ENCODE data around the gene ITM2A. TPM values are rescaled to one million over a fixed set of nuclear protein-coding genes. Genes with fewer than 3 reads are reported as not detected.
A peak's percentile ranks its signal among the peaks of the same experiment; 100 is the strongest.

Gene ITM2A
- total RNA-seq (3.9 and 5.6 TPM in 2 replicates), polyA plus RNA-seq (10.2 and 10.4 TPM in 2 replicates), polyA minus RNA-seq (10.4 and 22.6 TPM in 2 replicates), Bru-seq, nascent RNA (percentile 28 among the genes with signal in this experiment), BruChase-seq, experiment 1, labeled RNA remaining after a 6-hour chase (percentile 37 among the genes with signal in this experiment), BruChase-seq, experiment 2, labeled RNA remaining after a 2-hour chase (percentile 29 among the genes with signal in this experiment)
- polyA plus RNA-seq (2011; cell fraction: cytosol; rRNA removed) = 6.8 and 8.6 TPM in 2 replicates
- 4.6 and 5.3 TPM in 2 replicates for polyA plus RNA-seq (2011; cell fraction: nucleus; rRNA removed)
- 25.4 and 27.7 TPM in 2 replicates for polyA plus RNA-seq (2012)
- not detected for polyA minus RNA-seq (2011; cell fraction: cytosol; rRNA and poly(A)+ RNA removed)
- polyA minus RNA-seq (2011; cell fraction: nucleus; rRNA and poly(A)+ RNA removed) = 0.91 and 2.0 TPM in 2 replicates
- long read RNA-seq, transcript ITM2A-201 (6 exons, 1,641 nt) = major isoform, 13 of 22 reads
- long read RNA-seq, partial matches to known transcripts = 1 of 22 reads
- long read RNA-seq, other reads (novel, unspliced or antisense) = 5 of 22 reads

DNA sequence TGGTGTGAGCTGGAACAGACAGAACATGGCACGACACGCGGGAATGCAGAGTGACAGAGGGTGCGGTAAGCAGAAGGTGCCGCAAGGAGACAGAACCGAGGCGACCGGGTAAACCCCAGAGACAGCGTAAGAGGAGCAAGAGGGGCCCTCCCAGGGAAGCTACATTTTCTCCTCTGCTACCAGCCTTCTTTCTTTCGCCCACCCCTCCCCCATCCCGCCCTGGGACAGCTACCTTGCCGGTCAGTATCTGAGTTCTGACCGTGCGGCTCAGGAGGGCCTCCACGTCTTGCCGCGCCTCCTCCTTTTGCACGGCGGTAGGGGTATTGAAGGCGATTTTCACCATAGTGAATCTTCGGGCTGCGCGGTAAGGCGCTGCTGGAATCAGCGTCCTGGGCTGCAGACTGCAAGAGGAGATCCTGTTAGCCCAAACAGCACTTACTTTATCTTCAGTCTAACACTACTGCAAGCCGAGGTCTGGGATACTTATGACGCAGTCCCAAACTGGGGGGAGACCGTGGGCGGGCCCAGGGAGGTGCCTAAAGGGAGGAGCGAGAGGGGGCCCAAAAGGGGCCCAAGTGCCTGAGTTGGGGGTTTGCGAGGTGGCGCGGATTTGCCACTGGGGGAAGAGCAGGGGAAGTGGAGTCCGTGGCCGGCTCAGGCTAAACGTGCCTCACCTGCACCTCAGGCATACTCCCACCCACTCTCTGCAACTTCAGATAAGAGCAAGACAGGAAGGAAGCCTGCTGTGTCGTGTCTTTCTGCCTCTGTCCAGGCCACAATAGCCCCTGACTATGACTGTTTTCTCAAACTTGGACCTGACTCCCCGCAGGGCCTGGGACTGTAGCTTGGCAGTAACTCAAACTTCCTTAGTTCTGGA is at the start of gene ITM2A:
TSS of gene ITM2A (minus strand) at position 462 of the 877 bp plus-strand sequence. CDS start at position 343, 119 bp downstream.
- no peaks in the 10 kb centered on the region for H3K27me3 ChIP-seq (ENCODE audit: control insufficient read depth in 2 of 2, insufficient read depth in 2 of 2, low read length in 2 of 2)
- peak within 1 kb of the TSS; percentile 24 for H3K4me2 ChIP-seq (ENCODE audit: insufficient read depth, low read length)
- TF ChIP-seq MYC (IDR thresholded peaks at IDR 0.05; ENCODE audit: low read depth, low read length) (no peak), GATA2 (IDR thresholded peaks at IDR 0.05; ENCODE audit: insufficient read depth, insufficient read length, low read depth, low read length) (peak; percentile 15)
- H4K20me1 ChIP-seq (replicated peaks; ENCODE audit: control insufficient read depth, extremely low read depth, insufficient read depth, low read length) = no peaks in the 10 kb centered on the region
- POLR2A ChIA-PET = no interaction called here
- H3K9ac ChIP-seq (replicated peaks; ENCODE audit: extremely low read depth, insufficient read depth, low read length) = no peak within 1 kb of the TSS
- H3K79me2 ChIP-seq (ENCODE audit: control insufficient read depth, insufficient read depth, low read length) = no peaks in the 10 kb centered on the region
- intact Hi-C loops (cut with micrococcal nuclease) (loop anchor here (1.0 to 5.0 kb wide), 2 partner anchors 30 to 45 kb away; no protein-coding TSS in a partner anchor), dilution Hi-C loops (cut with MboI; ENCODE audit: extremely low pct_ligation_motif_present, low sequenced_read_pairs) (no loop called here)
- H3K9me3 ChIP-seq (replicated peaks; ENCODE audit: control insufficient read depth, insufficient read depth, low read length) = no peaks in the 10 kb centered on the region
- DNase-seq (ENCODE audit: low read depth, low spot score) (peak; percentile 0), FAIRE-seq (no peak)
- H2AFZ ChIP-seq (ENCODE audit: low read depth, low read length) = peak within 1 kb of the TSS; percentile 39
- no TSS peak for BruUV-seq (replicated peaks)
- H3K9me1 ChIP-seq (replicated peaks; ENCODE audit: control insufficient read depth, extremely low read depth, insufficient read depth, low read length) = no peaks in the 10 kb centered on the region
- H3K36me3 ChIP-seq (ENCODE audit: control insufficient read depth in 2 of 2, extremely low read depth in 1 of 2, insufficient read depth in 2 of 2, low read length in 2 of 2) = no peaks in the 10 kb centered on the region
- CTCF ChIA-PET = no interaction called here
- no peak within 1 kb of the TSS for H3K27ac ChIP-seq (ENCODE audit: insufficient read depth, low read depth, low read length)
- peak within 1 kb of the TSS in 2 of 3 experiments; percentile 12 to 23 for H3K4me3 ChIP-seq (replicated peaks in 1 of 3; ENCODE audit: insufficient read depth in 1 of 3, low read depth in 1 of 3, low read length in 3 of 3)
- no peaks in the 10 kb centered on the region for H3K4me1 ChIP-seq (ENCODE audit: control insufficient read depth, extremely low read depth, insufficient read depth, low read length)

DNA sequence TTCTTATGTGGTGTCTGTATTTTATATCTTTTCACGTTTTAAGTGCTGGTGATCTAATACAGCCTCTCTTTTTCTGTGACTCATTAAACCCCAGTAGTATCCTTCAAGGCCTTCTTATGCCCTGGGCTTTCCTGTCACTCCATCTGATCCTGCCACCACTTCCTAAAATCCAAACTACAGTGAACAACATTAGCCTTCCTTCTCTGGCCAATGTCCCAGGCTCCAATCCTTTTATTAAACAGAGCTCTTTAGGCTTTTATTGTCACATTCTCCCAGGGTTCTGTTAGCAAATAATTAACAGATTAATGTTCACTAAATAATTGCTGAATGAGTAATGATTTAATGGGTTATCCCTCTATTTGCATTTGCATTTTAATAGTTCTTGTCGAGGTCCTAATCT is 47.9 kb upstream of the ITM2A start:
- dilution Hi-C loops (cut with MboI; ENCODE audit: extremely low pct_ligation_motif_present, low sequenced_read_pairs) (no loop called here), intact Hi-C loops (cut with micrococcal nuclease) (no loop called here)
- Histone ChIP-seq H3K27me3 (ENCODE audit: control insufficient read depth in 2 of 2, insufficient read depth in 2 of 2, low read length in 2 of 2) (no peaks in the 10 kb centered on the region), H3K9me3 (replicated peaks; ENCODE audit: control insufficient read depth, insufficient read depth, low read length) (no peaks in the 10 kb centered on the region), H3K4me3 (replicated peaks in 1 of 3; ENCODE audit: insufficient read depth in 1 of 3, low read depth in 1 of 3, low read length in 3 of 3) (no peak overlapping the region), H3K9me1 (replicated peaks; ENCODE audit: control insufficient read depth, extremely low read depth, insufficient read depth, low read length) (no peaks in the 10 kb centered on the region), H4K20me1 (replicated peaks; ENCODE audit: control insufficient read depth, extremely low read depth, insufficient read depth, low read length) (no peaks in the 10 kb centered on the region), H3K4me2 (ENCODE audit: insufficient read depth, low read length) (no peak overlapping the region), H2AFZ (ENCODE audit: low read depth, low read length) (no peak overlapping the region), H3K79me2 (ENCODE audit: control insufficient read depth, insufficient read depth, low read length) (no peaks in the 10 kb centered on the region), H3K4me1 (ENCODE audit: control insufficient read depth, extremely low read depth, insufficient read depth, low read length) (no peaks in the 10 kb centered on the region), H3K36me3 (ENCODE audit: control insufficient read depth in 2 of 2, extremely low read depth in 1 of 2, insufficient read depth in 2 of 2, low read length in 2 of 2) (no peaks in the 10 kb centered on the region), H3K27ac (ENCODE audit: insufficient read depth, low read depth, low read length) (no peak overlapping the region), H3K9ac (replicated peaks; ENCODE audit: extremely low read depth, insufficient read depth, low read length) (no peak overlapping the region)
- FAIRE-seq = no peak
- TF ChIP-seq FOS (IDR thresholded peaks at IDR 0.05; ENCODE audit: borderline replicate concordance, insufficient read depth, low read length) (no peak), POLR2AphosphoS5 (IDR thresholded peaks at IDR 0.05; ENCODE audit: insufficient read depth, low read depth, low read length) (no peak), MYC (IDR thresholded peaks at IDR 0.05; ENCODE audit: low read depth, low read length) (no peak), EZH2 (IDR thresholded peaks at IDR 0.05; ENCODE audit: borderline replicate concordance, low read depth, low read length, severe bottlenecking) (no peak), JUN (IDR thresholded peaks at IDR 0.05; ENCODE audit: borderline replicate concordance, insufficient read depth, insufficient read length, low read depth) (no peak), POLR2A (IDR thresholded peaks at IDR 0.05; ENCODE audit: low read depth, low read length) (no peak), GATA2 (IDR thresholded peaks at IDR 0.05; ENCODE audit: insufficient read depth, insufficient read length, low read depth, low read length) (no peak)
- TF ChIP-seq, protein P1, sequence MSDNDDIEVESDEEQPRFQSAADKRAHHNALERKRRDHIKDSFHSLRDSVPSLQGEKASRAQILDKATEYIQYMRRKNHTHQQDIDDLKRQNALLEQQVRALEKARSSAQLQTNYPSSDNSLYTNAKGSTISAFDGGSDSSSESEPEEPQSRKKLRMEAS (IDR thresholded peaks at IDR 0.05; ENCODE audit: insufficient read depth, insufficient read length) = no peak
- TF ChIP-seq, protein P2, sequence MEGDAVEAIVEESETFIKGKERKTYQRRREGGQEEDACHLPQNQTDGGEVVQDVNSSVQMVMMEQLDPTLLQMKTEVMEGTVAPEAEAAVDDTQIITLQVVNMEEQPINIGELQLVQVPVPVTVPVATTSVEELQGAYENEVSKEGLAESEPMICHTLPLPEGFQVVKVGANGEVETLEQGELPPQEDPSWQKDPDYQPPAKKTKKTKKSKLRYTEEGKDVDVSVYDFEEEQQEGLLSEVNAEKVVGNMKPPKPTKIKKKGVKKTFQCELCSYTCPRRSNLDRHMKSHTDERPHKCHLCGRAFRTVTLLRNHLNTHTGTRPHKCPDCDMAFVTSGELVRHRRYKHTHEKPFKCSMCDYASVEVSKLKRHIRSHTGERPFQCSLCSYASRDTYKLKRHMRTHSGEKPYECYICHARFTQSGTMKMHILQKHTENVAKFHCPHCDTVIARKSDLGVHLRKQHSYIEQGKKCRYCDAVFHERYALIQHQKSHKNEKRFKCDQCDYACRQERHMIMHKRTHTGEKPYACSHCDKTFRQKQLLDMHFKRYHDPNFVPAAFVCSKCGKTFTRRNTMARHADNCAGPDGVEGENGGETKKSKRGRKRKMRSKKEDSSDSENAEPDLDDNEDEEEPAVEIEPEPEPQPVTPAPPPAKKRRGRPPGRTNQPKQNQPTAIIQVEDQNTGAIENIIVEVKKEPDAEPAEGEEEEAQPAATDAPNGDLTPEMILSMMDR (IDR thresholded peaks at IDR 0.05; ENCODE audit: extremely low read depth in 1 of 2, insufficient read depth in 1 of 2, low read depth in 1 of 2, low read length in 2 of 2) = no peak
- DNase-seq (ENCODE audit: low read depth, low spot score) = no peak
- CTCF ChIA-PET = no interaction called here
- POLR2A ChIA-PET = no interaction called here
- BruUV-seq (replicated peaks) = no TSS peak
